HG03108 (cell line): ENCODE measurements around the gene ZFR2.
"Not testable (repeated sequence)": the region's sequence is repeated elsewhere in the genome, so short reads cannot be mapped to it uniquely, and the experiment has no call there.

Source experiments
- ATAC-seq: cut with Tn5 transposase; IDR thresholded peaks from one replicate; pipeline ENCODE4 v1.9.1; 2021; ENCODE audit warnings: moderate library complexity; ENCODE audit not compliant: unreplicated experiment

ZFR2 gene

GRCh38 chr19:3774621-3775373, 94.0 kb downstream of the ZFR2 start:
- ATAC-seq, result no peak

GRCh38 chr19:3773814-3774515, 94.9 kb downstream of the ZFR2 start:
- ATAC-seq, result no peak

GRCh38 chr19:3771906-3772455, 96.9 kb downstream of the ZFR2 start, which contains the start of gene RAX2:
Gene RAX2, minus strand, starts transcription at chr19:3772228. Its CDS starts 486 bp downstream, at chr19:3771742.
- ATAC-seq, result no peak

GRCh38 chr19:3771000-3771905, 97.6 kb downstream of the ZFR2 start:
- no peak for ATAC-seq

- ATAC-seq, result no peak
Measured at GRCh38 chr19:3770136-3770999, 98.5 kb downstream of the ZFR2 start.

- ATAC-seq, result no peak
Measured at GRCh38 chr19:3769494-3769893, 99.3 kb downstream of the ZFR2 start.

GRCh38 chr19:3768748-3769099, 100.1 kb downstream of the ZFR2 start:
- ATAC-seq, result no peak

- no peak for ATAC-seq
Measured at GRCh38 chr19:3768015-3768747, 100.7 kb downstream of the ZFR2 start.

GRCh38 chr19:3767050-3767449, 101.8 kb downstream of the ZFR2 start:
- no peak for ATAC-seq

- no peak for ATAC-seq
Measured at GRCh38 chr19:3766520-3766919, 102.3 kb downstream of the ZFR2 start.

GRCh38 chr19:3765757-3766156, 103.1 kb downstream of the ZFR2 start:
- ATAC-seq, result not testable (repeated sequence)

- no peak for ATAC-seq
Measured at GRCh38 chr19:3765121-3765520, 103.7 kb downstream of the ZFR2 start.

- peak; percentile 72 for ATAC-seq
Measured at GRCh38 chr19:3762501-3763459, 106.1 kb downstream of the ZFR2 start, which contains the start of gene MRPL54. Gene MRPL54, plus strand, starts transcription at chr19:3762682. Its CDS starts 19 bp downstream, at chr19:3762701.

GRCh38 chr19:3762130-3762473, 106.7 kb downstream of the ZFR2 start:
- ATAC-seq, result no peak

GRCh38 chr19:3761382-3762129, 107.3 kb downstream of the ZFR2 start, which contains the start of gene APBA3:
Gene APBA3, minus strand, starts transcription at chr19:3761692. Its CDS starts 1,428 bp downstream, at chr19:3760264.
- ATAC-seq, result peak; percentile 49

- no peak for ATAC-seq
Measured at GRCh38 chr19:3760871-3761361, 107.9 kb downstream of the ZFR2 start.
